A673 (cell line): ENCODE results near the gene SMYD3.

Experiments used
- EZH2 ChIP-seq: fragments of 200-600 bp; sonication (generic); IDR thresholded peaks from 2 replicates; pipeline ENCODE4 v1.6.1; 2017; ENCODE audit warnings: borderline replicate concordance, low read depth, mild to moderate bottlenecking, mixed read lengths, antibody characterized with exemption, low read length; ENCODE audit not compliant: poor library complexity, severe bottlenecking
- TF ChIP-seq, protein P1 (sequence below): fragments of 300-800, 200-600 bp; sonication (generic); conservative IDR thresholded peaks from 2 replicates; pipeline ENCODE4 v1.5.1; 2017; ENCODE audit warnings: low read depth, mild to moderate bottlenecking, antibody characterized with exemption, low read length, moderate library complexity, mixed read lengths

GRCh38 chr1:245987997-245988392 is 519.1 kb downstream of the SMYD3 start:
- TF ChIP-seq, protein P1, sequence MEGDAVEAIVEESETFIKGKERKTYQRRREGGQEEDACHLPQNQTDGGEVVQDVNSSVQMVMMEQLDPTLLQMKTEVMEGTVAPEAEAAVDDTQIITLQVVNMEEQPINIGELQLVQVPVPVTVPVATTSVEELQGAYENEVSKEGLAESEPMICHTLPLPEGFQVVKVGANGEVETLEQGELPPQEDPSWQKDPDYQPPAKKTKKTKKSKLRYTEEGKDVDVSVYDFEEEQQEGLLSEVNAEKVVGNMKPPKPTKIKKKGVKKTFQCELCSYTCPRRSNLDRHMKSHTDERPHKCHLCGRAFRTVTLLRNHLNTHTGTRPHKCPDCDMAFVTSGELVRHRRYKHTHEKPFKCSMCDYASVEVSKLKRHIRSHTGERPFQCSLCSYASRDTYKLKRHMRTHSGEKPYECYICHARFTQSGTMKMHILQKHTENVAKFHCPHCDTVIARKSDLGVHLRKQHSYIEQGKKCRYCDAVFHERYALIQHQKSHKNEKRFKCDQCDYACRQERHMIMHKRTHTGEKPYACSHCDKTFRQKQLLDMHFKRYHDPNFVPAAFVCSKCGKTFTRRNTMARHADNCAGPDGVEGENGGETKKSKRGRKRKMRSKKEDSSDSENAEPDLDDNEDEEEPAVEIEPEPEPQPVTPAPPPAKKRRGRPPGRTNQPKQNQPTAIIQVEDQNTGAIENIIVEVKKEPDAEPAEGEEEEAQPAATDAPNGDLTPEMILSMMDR, result no peak
- TF ChIP-seq EZH2, result no peak
